ENCODE results near the gene MYMX.
A peak's percentile ranks its signal among the peaks of the same experiment; 100 is the strongest.
"Not testable (repeated sequence)": the region's sequence is repeated elsewhere in the genome, so short reads cannot be mapped to it uniquely, and the experiment has no call there.

The MYMX gene

GRCh38 chr6:44183783-44184182 lies 32.9 kb upstream of the MYMX start:
- Histone ChIP-seq H3K36me3 (ENCODE audit: control insufficient read depth in 1 of 2, insufficient read depth in 2 of 2, low read length in 2 of 2) (no peaks in the 10 kb centered on the region), H4K91ac (ENCODE audit: low read depth, low read length) (peak overlapping the region; percentile 48), H3K27me3 (ENCODE audit: insufficient read depth, low read length) (no peaks in the 10 kb centered on the region), H3K23ac (ENCODE audit: low read length) (no peak overlapping the region), H2AFZ (ENCODE audit: insufficient read depth, low read length, poor library complexity) (no peak overlapping the region), H3K9ac (ENCODE audit: low read length) (no peak overlapping the region), H3K79me1 (ENCODE audit: low read length) (peaks cover 20% of the 10 kb centered on the region), H3K27ac (ENCODE audit: low read depth, low read length) (no peak overlapping the region), H3K18ac (ENCODE audit: low read length) (no peak overlapping the region), H4K12ac (ENCODE audit: low read depth, low read length) (no peak overlapping the region), H2BK120ac (ENCODE audit: insufficient read depth, low read length, poor library complexity) (no peak overlapping the region), H2BK5ac (ENCODE audit: low read depth, low read length, poor library complexity) (no peak overlapping the region), H3K4ac (ENCODE audit: low read depth, low read length) (no peak overlapping the region), H2BK12ac (ENCODE audit: low read length) (no peak overlapping the region), H3K14ac (ENCODE audit: low read length) (peak overlapping the region; percentile 53), H3K79me2 (ENCODE audit: control insufficient read depth, insufficient read depth, low read length, poor library complexity) (no peaks in the 10 kb centered on the region), H4K8ac (ENCODE audit: low read depth, low read length) (no peak overlapping the region), H3K4me3 (ENCODE audit: low read depth, low read length) (no peak overlapping the region), H3K9me3 (ENCODE audit: insufficient read depth, low read depth, low read length) (no peaks in the 10 kb centered on the region), H2AK5ac (ENCODE audit: low read length) (peak overlapping the region; percentile 69), H3K4me2 (ENCODE audit: low read length) (no peak overlapping the region), H3K4me1 (ENCODE audit: control insufficient read depth in 1 of 2, insufficient read depth in 2 of 2, low read length in 2 of 2) (peaks cover 10 to 21% of the 10 kb centered on the region in 2 experiments)
- WGBS (ENCODE audit: extremely low coverage, insufficient coverage, insufficient read length), result no CpG with 5 or more reads among the region's 9 CpGs
- DNase-seq, result no peak

- not testable (repeated sequence) for H3K23ac ChIP-seq (ENCODE audit: low read length); H2AFZ ChIP-seq (ENCODE audit: insufficient read depth, low read length, poor library complexity); H3K4ac ChIP-seq (ENCODE audit: low read depth, low read length); H2BK120ac ChIP-seq (ENCODE audit: insufficient read depth, low read length, poor library complexity); H4K12ac ChIP-seq (ENCODE audit: low read depth, low read length); H4K91ac ChIP-seq (ENCODE audit: low read depth, low read length); H2BK12ac ChIP-seq (ENCODE audit: low read length); H3K18ac ChIP-seq (ENCODE audit: low read length); H3K36me3 ChIP-seq (ENCODE audit: control insufficient read depth in 1 of 2, insufficient read depth in 2 of 2, low read length in 2 of 2); H3K14ac ChIP-seq (ENCODE audit: low read length); H3K79me2 ChIP-seq (ENCODE audit: control insufficient read depth, insufficient read depth, low read length, poor library complexity); H4K8ac ChIP-seq (ENCODE audit: low read depth, low read length); H3K9me3 ChIP-seq (ENCODE audit: insufficient read depth, low read depth, low read length); H3K4me2 ChIP-seq (ENCODE audit: low read length); H3K4me3 ChIP-seq (ENCODE audit: low read depth, low read length); H3K27ac ChIP-seq (ENCODE audit: low read depth, low read length); DNase-seq; H2AK5ac ChIP-seq (ENCODE audit: low read length); H2BK5ac ChIP-seq (ENCODE audit: low read depth, low read length, poor library complexity); H3K27me3 ChIP-seq (ENCODE audit: insufficient read depth, low read length); H3K9ac ChIP-seq (ENCODE audit: low read length)
- peaks cover 14% of the 10 kb centered on the region for H3K79me1 ChIP-seq (ENCODE audit: low read length)
- no CpG with 5 or more reads among the region's 7 CpGs for WGBS (ENCODE audit: extremely low coverage, insufficient coverage, insufficient read length)
- peaks cover 9 to 13% of the 10 kb centered on the region in 2 experiments for H3K4me1 ChIP-seq (ENCODE audit: control insufficient read depth in 1 of 2, insufficient read depth in 2 of 2, low read length in 2 of 2)
Observed at GRCh38 chr6:44185356-44185755, 31.4 kb upstream of the MYMX start.

DNA sequence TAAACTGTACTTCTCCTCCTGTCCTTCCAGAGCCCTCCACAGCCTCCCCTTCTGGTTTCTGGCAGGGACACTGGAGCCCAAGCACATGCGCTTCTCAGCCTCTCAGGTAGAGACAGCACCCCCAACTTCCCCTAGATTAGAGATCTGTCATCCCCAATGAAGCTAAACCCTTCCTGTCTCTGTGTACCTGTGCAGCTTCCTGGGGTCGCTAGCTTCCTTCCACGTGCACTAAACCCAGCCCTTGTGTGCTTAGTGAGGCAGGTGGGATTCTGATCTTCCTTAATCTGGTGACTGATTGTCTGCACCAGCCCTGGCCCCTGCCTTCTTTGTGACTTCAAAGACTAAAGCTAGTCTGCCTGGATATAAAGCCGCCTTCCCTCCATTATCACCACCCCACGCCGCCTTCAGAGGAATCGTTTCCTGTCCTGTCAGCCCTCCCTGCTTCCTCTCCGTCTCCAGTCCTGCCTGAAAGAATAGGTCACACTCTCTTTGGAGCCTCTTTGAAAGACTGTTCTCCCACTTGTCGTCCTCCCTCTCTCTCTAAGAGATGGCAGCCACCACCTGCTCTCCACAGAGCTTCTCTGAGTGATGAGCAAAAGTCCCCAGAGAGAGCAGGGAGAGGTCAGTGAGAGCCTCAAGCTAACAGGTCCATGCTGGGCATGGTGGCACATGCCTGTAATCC lies 30.6 kb upstream of the MYMX start:
- H2BK120ac ChIP-seq (ENCODE audit: insufficient read depth, low read length, poor library complexity), result no peak overlapping the region
- H4K8ac ChIP-seq (ENCODE audit: low read depth, low read length), result no peak overlapping the region
- no peaks in the 10 kb centered on the region for H3K27me3 ChIP-seq (ENCODE audit: insufficient read depth, low read length)
- H3K27ac ChIP-seq (ENCODE audit: low read depth, low read length), result no peak overlapping the region
- no peak overlapping the region for H2AFZ ChIP-seq (ENCODE audit: insufficient read depth, low read length, poor library complexity)
- no peaks in the 10 kb centered on the region for H3K9me3 ChIP-seq (ENCODE audit: insufficient read depth, low read depth, low read length)
- no peak overlapping the region for H2BK5ac ChIP-seq (ENCODE audit: low read depth, low read length, poor library complexity)
- H2BK12ac ChIP-seq (ENCODE audit: low read length), result peak overlapping the region; percentile 37
- H3K9ac ChIP-seq (ENCODE audit: low read length), result no peak overlapping the region
- no peaks in the 10 kb centered on the region for H3K36me3 ChIP-seq (ENCODE audit: control insufficient read depth in 1 of 2, insufficient read depth in 2 of 2, low read length in 2 of 2)
- no peak overlapping the region for H3K4me2 ChIP-seq (ENCODE audit: low read length)
- no CpG with 5 or more reads among the region's 9 CpGs for WGBS (ENCODE audit: extremely low coverage, insufficient coverage, insufficient read length)
- DNase-seq, result no peak
- no peak overlapping the region for H4K12ac ChIP-seq (ENCODE audit: low read depth, low read length)
- H3K4me3 ChIP-seq (ENCODE audit: low read depth, low read length), result no peak overlapping the region
- peaks cover 7% of the 10 kb centered on the region for H3K79me1 ChIP-seq (ENCODE audit: low read length)
- H3K4me1 ChIP-seq (ENCODE audit: control insufficient read depth in 1 of 2, insufficient read depth in 2 of 2, low read length in 2 of 2), result peaks cover 9 to 11% of the 10 kb centered on the region in 2 experiments
- no peak overlapping the region for H3K18ac ChIP-seq (ENCODE audit: low read length)
- no peak overlapping the region for H3K23ac ChIP-seq (ENCODE audit: low read length)
- H3K4ac ChIP-seq (ENCODE audit: low read depth, low read length), result no peak overlapping the region
- no peaks in the 10 kb centered on the region for H3K79me2 ChIP-seq (ENCODE audit: control insufficient read depth, insufficient read depth, low read length, poor library complexity)
- H3K14ac ChIP-seq (ENCODE audit: low read length), result no peak overlapping the region
- no peak overlapping the region for H4K91ac ChIP-seq (ENCODE audit: low read depth, low read length)
- no peak overlapping the region for H2AK5ac ChIP-seq (ENCODE audit: low read length)

DNA sequence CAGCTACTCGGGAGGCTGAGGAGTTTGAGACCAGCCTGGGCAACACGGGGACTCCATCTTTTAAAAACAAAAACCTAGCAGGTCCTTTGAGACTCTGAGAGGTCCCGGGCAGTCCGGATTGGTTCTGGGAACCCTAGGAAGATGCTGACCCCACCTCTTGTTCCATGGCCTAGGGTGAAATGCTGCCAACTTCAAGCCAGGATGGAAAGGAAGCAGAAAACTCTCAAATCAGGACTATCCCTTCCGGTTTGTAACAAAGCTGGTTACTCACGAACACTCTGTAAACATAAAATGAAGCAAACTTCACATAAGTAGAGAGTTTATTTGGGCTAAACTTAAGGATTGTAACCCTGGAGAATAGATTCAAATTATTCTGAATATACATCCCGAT lies 30.1 kb upstream of the MYMX start:
- H2BK120ac ChIP-seq (ENCODE audit: insufficient read depth, low read length, poor library complexity), result no peak overlapping the region
- DNase-seq, result no peak
- H3K79me1 ChIP-seq (ENCODE audit: low read length), result peaks cover 7% of the 10 kb centered on the region
- no CpG with 5 or more reads among the region's 7 CpGs for WGBS (ENCODE audit: extremely low coverage, insufficient coverage, insufficient read length)
- no peak overlapping the region for H3K23ac ChIP-seq (ENCODE audit: low read length)
- H4K91ac ChIP-seq (ENCODE audit: low read depth, low read length), result no peak overlapping the region
- no peak overlapping the region for H3K18ac ChIP-seq (ENCODE audit: low read length)
- H3K4ac ChIP-seq (ENCODE audit: low read depth, low read length), result no peak overlapping the region
- H3K4me1 ChIP-seq (ENCODE audit: control insufficient read depth in 1 of 2, insufficient read depth in 2 of 2, low read length in 2 of 2), result peaks cover 9 to 11% of the 10 kb centered on the region in 2 experiments
- H3K27ac ChIP-seq (ENCODE audit: low read depth, low read length), result no peak overlapping the region
- H4K12ac ChIP-seq (ENCODE audit: low read depth, low read length), result no peak overlapping the region
- H3K9me3 ChIP-seq (ENCODE audit: insufficient read depth, low read depth, low read length), result no peaks in the 10 kb centered on the region
- H3K4me2 ChIP-seq (ENCODE audit: low read length), result no peak overlapping the region
- no peak overlapping the region for H3K9ac ChIP-seq (ENCODE audit: low read length)
- H2AK5ac ChIP-seq (ENCODE audit: low read length), result no peak overlapping the region
- H3K79me2 ChIP-seq (ENCODE audit: control insufficient read depth, insufficient read depth, low read length, poor library complexity), result no peaks in the 10 kb centered on the region
- no peak overlapping the region for H3K14ac ChIP-seq (ENCODE audit: low read length)
- H3K4me3 ChIP-seq (ENCODE audit: low read depth, low read length), result no peak overlapping the region
- H4K8ac ChIP-seq (ENCODE audit: low read depth, low read length), result no peak overlapping the region
- H2BK5ac ChIP-seq (ENCODE audit: low read depth, low read length, poor library complexity), result no peak overlapping the region
- no peaks in the 10 kb centered on the region for H3K36me3 ChIP-seq (ENCODE audit: control insufficient read depth in 1 of 2, insufficient read depth in 2 of 2, low read length in 2 of 2)
- H3K27me3 ChIP-seq (ENCODE audit: insufficient read depth, low read length), result no peaks in the 10 kb centered on the region
- no peak overlapping the region for H2BK12ac ChIP-seq (ENCODE audit: low read length)
- H2AFZ ChIP-seq (ENCODE audit: insufficient read depth, low read length, poor library complexity), result no peak overlapping the region
